ENCODE results near the gene PWWP2B.

PWWP2B gene

GRCh38 chr10:132458586-132459300 lies 61.7 kb downstream of the PWWP2B start:
- H3K27ac ChIP-seq = no peak overlapping the region
- H3K9me3 ChIP-seq (ENCODE audit: severe bottlenecking) = no peaks in the 10 kb centered on the region
- peak; percentile 95 for TF ChIP-seq CTCF (IDR thresholded peaks at IDR 0.05; ENCODE audit: low read depth, low read length)
- no peaks in the 10 kb centered on the region for H3K36me3 ChIP-seq
- peaks cover 25% of the 10 kb centered on the region for H3K27me3 ChIP-seq (ENCODE audit: insufficient read depth, low read depth, severe bottlenecking)
- no peak overlapping the region for H3K4me3 ChIP-seq (ENCODE audit: low read depth, low read length)
- peak; percentile 53 for DNase-seq

- Histone ChIP-seq H3K4me3 (ENCODE audit: low read depth, low read length) (no peak overlapping the region), H3K36me3 (no peaks in the 10 kb centered on the region), H3K27ac (no peak overlapping the region), H3K9me3 (ENCODE audit: severe bottlenecking) (no peaks in the 10 kb centered on the region), H3K27me3 (ENCODE audit: insufficient read depth, low read depth, severe bottlenecking) (peaks cover 25% of the 10 kb centered on the region)
- TF ChIP-seq CTCF (IDR thresholded peaks at IDR 0.05; ENCODE audit: low read depth, low read length) = no peak
- DNase-seq = peak; percentile 7
These were observed 62.5 kb downstream of the PWWP2B start for GRCh38 chr10:132459301-132460003.

- Histone ChIP-seq H3K9me3 (ENCODE audit: severe bottlenecking) (no peaks in the 10 kb centered on the region), H3K4me3 (ENCODE audit: low read depth, low read length) (no peak overlapping the region), H3K27ac (no peak overlapping the region), H3K27me3 (ENCODE audit: insufficient read depth, low read depth, severe bottlenecking) (peaks cover 23% of the 10 kb centered on the region), H3K36me3 (no peaks in the 10 kb centered on the region)
- DNase-seq = no peak
- TF ChIP-seq CTCF (IDR thresholded peaks at IDR 0.05; ENCODE audit: low read depth, low read length) = no peak
These were observed 63.1 kb downstream of the PWWP2B start for GRCh38 chr10:132460071-132460470.

GRCh38 chr10:132460691-132461090 lies 63.7 kb downstream of the PWWP2B start:
- DNase-seq = no peak
- H3K27ac ChIP-seq = no peak overlapping the region
- peaks cover 23% of the 10 kb centered on the region for H3K27me3 ChIP-seq (ENCODE audit: insufficient read depth, low read depth, severe bottlenecking)
- no peak overlapping the region for H3K4me3 ChIP-seq (ENCODE audit: low read depth, low read length)
- TF ChIP-seq CTCF (IDR thresholded peaks at IDR 0.05; ENCODE audit: low read depth, low read length) = no peak
- H3K9me3 ChIP-seq (ENCODE audit: severe bottlenecking) = no peaks in the 10 kb centered on the region
- no peaks in the 10 kb centered on the region for H3K36me3 ChIP-seq

- H3K9me3 ChIP-seq (ENCODE audit: severe bottlenecking) = no peaks in the 10 kb centered on the region
- no peak overlapping the region for H3K4me3 ChIP-seq (ENCODE audit: low read depth, low read length)
- no peak for DNase-seq
- TF ChIP-seq CTCF (IDR thresholded peaks at IDR 0.05; ENCODE audit: low read depth, low read length) = no peak
- H3K36me3 ChIP-seq = no peaks in the 10 kb centered on the region
- H3K27ac ChIP-seq = no peak overlapping the region
- peaks cover 22% of the 10 kb centered on the region for H3K27me3 ChIP-seq (ENCODE audit: insufficient read depth, low read depth, severe bottlenecking)
These were observed 64.2 kb downstream of the PWWP2B start for GRCh38 chr10:132461103-132461682.

All from WERI-Rb-1 (cell line).